IMR-90 (cell line): ENCODE results near the gene TMC4.

Experiments
- BHLHE40 ChIP-seq: fragments of 150-350 bp; IDR thresholded peaks from 2 replicates; pipeline ENCODE4 v1.6.1; 2016; ENCODE audit warnings: mild to moderate bottlenecking, low read depth, low read length
- MAFK ChIP-seq: IDR thresholded peaks from 2 replicates; pipeline ENCODE4 v1.6.1; 2012; ENCODE audit warnings: low read depth, low read length, improper control_type of control experiment
- MAZ ChIP-seq: IDR thresholded peaks from 2 replicates; pipeline ENCODE4 v1.6.1; 2012; ENCODE audit warnings: low read depth, mild to moderate bottlenecking, low read length, improper control_type of control experiment, moderate library complexity, borderline replicate concordance
- MXI1 ChIP-seq: IDR thresholded peaks from 2 replicates; pipeline ENCODE4 v1.6.1; 2012; ENCODE audit warnings: low read depth, mild to moderate bottlenecking, low read length, moderate library complexity, borderline replicate concordance
- NFE2L2 ChIP-seq: fragments of 150-350 bp; IDR thresholded peaks from 2 replicates; pipeline ENCODE4 v1.6.1; 2016; ENCODE audit warnings: low read depth, mild to moderate bottlenecking, low read length
- POLR2A ChIP-seq: IDR thresholded peaks from 2 replicates; pipeline ENCODE4 v1.6.1; 2012; ENCODE audit warnings: mild to moderate bottlenecking, low read depth, low read length
- RAD21 ChIP-seq: IDR thresholded peaks from 2 replicates; pipeline ENCODE4 v1.6.1; 2012; ENCODE audit warnings: low read length, improper control_type of control experiment
- RCOR1 ChIP-seq: IDR thresholded peaks from 2 replicates; pipeline ENCODE4 v1.6.1; 2012; ENCODE audit warnings: mild to moderate bottlenecking, low read length, improper control_type of control experiment; ENCODE audit not compliant: insufficient replicate concordance
- SMC3 ChIP-seq: fragments of 150-350 bp; IDR thresholded peaks from 2 replicates; pipeline ENCODE4 v1.6.1; 2016; ENCODE audit warnings: low read depth, mild to moderate bottlenecking, antibody characterized with exemption, low read length, moderate library complexity
- TF ChIP-seq, protein P1 (sequence below): conservative IDR thresholded peaks from 2 replicates; pipeline ENCODE4 v1.5.1; 2012; ENCODE audit warnings: mild to moderate bottlenecking, low read depth, low read length, improper control_type of control experiment
- TF ChIP-seq, protein P2 (sequence below): fragments of 150-350 bp; IDR thresholded peaks from 2 replicates; pipeline ENCODE4 v1.6.1; 2016; ENCODE audit warnings: low read depth, mild to moderate bottlenecking, low read length, moderate library complexity, borderline replicate concordance

DNA sequence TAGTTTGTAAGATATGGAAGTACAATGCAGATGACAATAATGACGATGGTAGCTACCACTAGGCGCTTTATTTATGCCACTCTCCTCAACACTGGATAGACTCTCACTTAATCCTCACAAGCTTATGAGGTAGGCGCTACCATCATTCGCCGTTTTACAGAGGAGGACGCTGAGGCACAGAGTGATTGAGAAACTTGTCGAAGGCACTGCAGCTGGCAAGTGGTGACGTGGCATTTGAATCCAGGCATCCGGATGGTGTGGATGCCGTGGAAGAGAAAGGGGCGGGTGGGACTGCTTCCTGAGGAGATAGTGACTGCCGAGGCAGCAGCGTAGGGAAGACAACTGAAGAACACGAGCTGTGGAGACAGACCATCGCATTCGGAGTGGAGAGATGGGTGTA lies 26.4 kb upstream of the TMC4 start:
- TF ChIP-seq, protein P1, sequence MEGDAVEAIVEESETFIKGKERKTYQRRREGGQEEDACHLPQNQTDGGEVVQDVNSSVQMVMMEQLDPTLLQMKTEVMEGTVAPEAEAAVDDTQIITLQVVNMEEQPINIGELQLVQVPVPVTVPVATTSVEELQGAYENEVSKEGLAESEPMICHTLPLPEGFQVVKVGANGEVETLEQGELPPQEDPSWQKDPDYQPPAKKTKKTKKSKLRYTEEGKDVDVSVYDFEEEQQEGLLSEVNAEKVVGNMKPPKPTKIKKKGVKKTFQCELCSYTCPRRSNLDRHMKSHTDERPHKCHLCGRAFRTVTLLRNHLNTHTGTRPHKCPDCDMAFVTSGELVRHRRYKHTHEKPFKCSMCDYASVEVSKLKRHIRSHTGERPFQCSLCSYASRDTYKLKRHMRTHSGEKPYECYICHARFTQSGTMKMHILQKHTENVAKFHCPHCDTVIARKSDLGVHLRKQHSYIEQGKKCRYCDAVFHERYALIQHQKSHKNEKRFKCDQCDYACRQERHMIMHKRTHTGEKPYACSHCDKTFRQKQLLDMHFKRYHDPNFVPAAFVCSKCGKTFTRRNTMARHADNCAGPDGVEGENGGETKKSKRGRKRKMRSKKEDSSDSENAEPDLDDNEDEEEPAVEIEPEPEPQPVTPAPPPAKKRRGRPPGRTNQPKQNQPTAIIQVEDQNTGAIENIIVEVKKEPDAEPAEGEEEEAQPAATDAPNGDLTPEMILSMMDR, result no peak
- TF ChIP-seq, protein P2, sequence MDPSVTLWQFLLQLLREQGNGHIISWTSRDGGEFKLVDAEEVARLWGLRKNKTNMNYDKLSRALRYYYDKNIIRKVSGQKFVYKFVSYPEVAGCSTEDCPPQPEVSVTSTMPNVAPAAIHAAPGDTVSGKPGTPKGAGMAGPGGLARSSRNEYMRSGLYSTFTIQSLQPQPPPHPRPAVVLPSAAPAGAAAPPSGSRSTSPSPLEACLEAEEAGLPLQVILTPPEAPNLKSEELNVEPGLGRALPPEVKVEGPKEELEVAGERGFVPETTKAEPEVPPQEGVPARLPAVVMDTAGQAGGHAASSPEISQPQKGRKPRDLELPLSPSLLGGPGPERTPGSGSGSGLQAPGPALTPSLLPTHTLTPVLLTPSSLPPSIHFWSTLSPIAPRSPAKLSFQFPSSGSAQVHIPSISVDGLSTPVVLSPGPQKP, result no peak
- TF ChIP-seq POLR2A (no peak), NFE2L2 (no peak), SMC3 (no peak), MAFK (no peak), RAD21 (no peak), MXI1 (no peak), RCOR1 (no peak), BHLHE40 (no peak), MAZ (no peak)
